Neuronal stem cell (in vitro differentiated cells): ENCODE data around the gene CPAMD8.
"Not testable (repeated sequence)": the region's sequence is repeated elsewhere in the genome, so short reads cannot be mapped to it uniquely, and the experiment has no call there.

Source experiments
- DNase-seq: peaks from one replicate; pipeline ENCODE4 v3.0.0-alpha.2; 2013; ENCODE audit warnings: low spot score
- H2AFZ ChIP-seq: one replicate; pipeline ENCODE4 v1.6.1; 2013; ENCODE audit warnings: mild to moderate bottlenecking, low read length, inconsistent platforms
- H2AK5ac ChIP-seq: 2 replicates; pipeline ENCODE4 v1.6.1; 2013; ENCODE audit warnings: low read depth, mild to moderate bottlenecking, inconsistent platforms, low read length, moderate library complexity, mixed read lengths
- H2BK120ac ChIP-seq: 2 replicates; pipeline ENCODE4 v1.6.1; 2013; ENCODE audit warnings: low read depth, mild to moderate bottlenecking, inconsistent platforms, low read length, moderate library complexity, mixed read lengths
- H2BK12ac ChIP-seq: one replicate; pipeline ENCODE4 v1.6.1; 2013; ENCODE audit warnings: low read length, inconsistent platforms
- H2BK15ac ChIP-seq: 2 replicates; pipeline ENCODE4 v1.6.1; 2013; ENCODE audit warnings: mild to moderate bottlenecking, low read length, inconsistent platforms, mixed read lengths
- H2BK5ac ChIP-seq: one replicate; pipeline ENCODE4 v1.6.1; 2013; ENCODE audit warnings: inconsistent platforms, mild to moderate bottlenecking, low read length, moderate library complexity
- H3K14ac ChIP-seq: one replicate; pipeline ENCODE4 v1.6.1; 2013; ENCODE audit warnings: low read length, inconsistent platforms
- H3K18ac ChIP-seq: 2 replicates; pipeline ENCODE4 v1.6.1; 2013; ENCODE audit warnings: low read length, inconsistent platforms
- H3K23ac ChIP-seq: 2 replicates; pipeline ENCODE4 v1.6.1; 2013; ENCODE audit warnings: low read depth, mild to moderate bottlenecking, mixed read lengths, low read length, inconsistent platforms; ENCODE audit not compliant: poor library complexity
- H3K27ac ChIP-seq: replicated peaks from 3 replicates; pipeline ENCODE4 v1.5.1; 2013; ENCODE audit warnings: low read length, inconsistent platforms
- H3K27me3 ChIP-seq, 3 experiments: 2 replicates each; pipeline ENCODE4 v1.6.1; 2013; ENCODE audit warnings: low read length in 3 of 3, mild to moderate bottlenecking in 2 of 3, inconsistent platforms in 1 of 3, low read depth in 1 of 3, mixed read lengths in 1 of 3, moderate library complexity in 1 of 3; ENCODE audit not compliant: control insufficient read depth in 3 of 3, insufficient read depth in 3 of 3
- H3K36me3 ChIP-seq, 2 donors: replicated peaks in 1 of 2; 2 replicates each; pipeline ENCODE4 v1.6.1; 2013; ENCODE audit warnings: low read length in 2 of 2; ENCODE audit not compliant: control insufficient read depth in 2 of 2, insufficient read depth in 2 of 2
- H3K4ac ChIP-seq: 2 replicates; pipeline ENCODE4 v1.6.1; 2013; ENCODE audit warnings: inconsistent platforms, mild to moderate bottlenecking, low read length, moderate library complexity
- H3K4me1 ChIP-seq, 2 donors: 1 replicate in 1 of 2; 2 replicates in 1 of 2; pipeline ENCODE4 v1.6.1; 2013; ENCODE audit warnings: low read length in 2 of 2, low read depth in 1 of 2; ENCODE audit not compliant: control insufficient read depth in 2 of 2, insufficient read depth in 1 of 2
- H3K4me2 ChIP-seq: one replicate; pipeline ENCODE4 v1.6.1; 2013; ENCODE audit warnings: mild to moderate bottlenecking, low read length, inconsistent platforms; ENCODE audit not compliant: insufficient read depth, poor library complexity, severe bottlenecking
- H3K4me3 ChIP-seq, 2 donors: 2 replicates each; pipeline ENCODE4 v1.5.1; 2013; ENCODE audit warnings: low read length in 2 of 2, mild to moderate bottlenecking in 2 of 2, inconsistent platforms in 1 of 2, moderate library complexity in 1 of 2
- H3K79me1 ChIP-seq: one replicate; pipeline ENCODE4 v1.6.1; 2013; ENCODE audit warnings: low read depth, mild to moderate bottlenecking, inconsistent platforms, low read length, moderate library complexity
- H3K9ac ChIP-seq: one replicate; pipeline ENCODE4 v1.6.1; 2013; ENCODE audit warnings: mild to moderate bottlenecking, low read depth, low read length, inconsistent platforms; ENCODE audit not compliant: poor library complexity
- H3K9me3 ChIP-seq, 2 donors: replicated peaks in 1 of 2; 2 replicates each; pipeline versions ENCODE3 to v1.6.1; 2013; ENCODE audit warnings: low read length in 2 of 2, mild to moderate bottlenecking in 2 of 2, inconsistent platforms in 1 of 2, low read depth in 1 of 2, mixed read lengths in 1 of 2, moderate library complexity in 1 of 2; ENCODE audit not compliant: control insufficient read depth in 2 of 2, insufficient read depth in 1 of 2
- H4K8ac ChIP-seq: one replicate; pipeline ENCODE4 v1.6.1; 2013; ENCODE audit warnings: low read depth, mild to moderate bottlenecking, inconsistent platforms, low read length, moderate library complexity
- H4K91ac ChIP-seq: one replicate; pipeline ENCODE4 v1.6.1; 2013; ENCODE audit warnings: low read length, low read depth, mild to moderate bottlenecking, inconsistent platforms; ENCODE audit not compliant: poor library complexity
- WGBS, 2 donors: extraction: QIAGEN DNeasy Blood & Tissue Kit; methylation state at CpG; one replicate each; pipeline ENCODE4 v1.1.7; 2013; ENCODE audit warnings: missing lambda C conversion rate in 2 of 2, mixed read lengths in 1 of 2; ENCODE audit not compliant: insufficient read length in 2 of 2, insufficient replicate concordance in 1 of 2; ENCODE audit errors: extremely low coverage in 2 of 2; 5-methylcytosine and 5-hydroxymethylcytosine counted together

The CPAMD8 gene

DNA sequence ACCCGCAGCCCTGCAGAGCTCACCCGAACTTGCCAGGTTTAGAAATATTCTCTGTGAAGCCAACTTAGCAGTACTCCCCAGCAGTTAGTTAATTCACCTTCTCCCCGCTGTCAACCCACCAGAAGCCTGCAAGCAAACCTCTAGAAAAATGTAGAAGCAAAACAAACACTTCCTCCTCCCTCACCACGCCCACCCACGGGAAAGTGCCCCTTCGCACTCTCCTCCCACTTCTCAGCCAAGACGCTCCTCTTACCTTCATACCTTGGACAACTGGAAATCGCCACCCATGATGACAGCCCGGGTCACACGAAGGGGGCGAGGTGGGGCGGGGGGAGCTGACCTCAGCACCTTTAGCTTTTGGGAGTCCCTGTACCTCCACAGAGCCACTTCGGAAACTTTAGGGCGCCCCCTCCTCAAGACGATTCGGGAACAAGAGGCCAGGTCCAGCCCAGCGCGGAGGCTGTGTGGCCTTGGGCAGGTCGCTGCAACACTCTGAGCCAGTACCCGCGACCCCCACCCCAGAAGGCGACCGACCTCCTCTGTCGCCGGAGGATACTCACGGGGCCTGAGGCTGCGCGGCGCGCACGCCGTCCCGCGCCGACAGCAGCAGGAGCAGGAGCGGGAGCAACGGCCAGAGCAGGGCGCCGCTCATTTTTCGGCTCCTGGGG lies 485 bp downstream of the CPAMD8 start:
- peak overlapping the region; percentile 90 to 95 for H3K4me3 ChIP-seq
- no peak for DNase-seq
- WGBS, 2 donors: no CpG with 5 or more reads among the region's 40 CpGs

DNA sequence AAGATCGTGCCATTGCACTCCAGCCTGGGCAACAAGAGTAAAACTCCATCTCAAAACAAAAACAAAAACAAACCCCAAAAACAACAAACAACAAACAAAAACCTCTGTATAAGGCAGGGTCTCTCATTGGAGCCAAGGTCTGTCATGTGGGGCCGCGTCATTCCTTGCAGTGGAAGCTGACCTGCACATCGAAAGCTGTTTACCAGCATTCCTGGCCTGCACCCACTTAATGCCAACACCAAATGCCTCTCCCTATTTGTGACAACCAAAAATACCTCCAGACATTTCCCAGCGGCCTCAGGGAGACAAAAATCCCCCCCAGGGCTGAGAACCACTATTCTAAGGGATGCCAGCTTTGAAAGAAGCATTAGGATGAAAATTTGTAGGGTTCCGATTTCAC lies 1.2 kb downstream of the CPAMD8 start:
- H2AK5ac ChIP-seq: no peak overlapping the region
- no peak for DNase-seq
- H2BK15ac ChIP-seq: no peak overlapping the region
- no peak overlapping the region for H4K8ac ChIP-seq
- no peak overlapping the region for H3K23ac ChIP-seq
- peaks cover 19 to 33% of the 10 kb centered on the region in 2 donors for H3K9me3 ChIP-seq
- peaks cover 0 to 3% of the 10 kb centered on the region in 2 donors for H3K36me3 ChIP-seq
- no peak overlapping the region for H2BK5ac ChIP-seq
- H3K4me2 ChIP-seq: peak overlapping the region; percentile 90
- H3K27me3 ChIP-seq: peaks cover 0 to 6% (median 0%) of the 10 kb centered on the region in 3 experiments
- H3K14ac ChIP-seq: no peak overlapping the region
- H3K4me1 ChIP-seq: peaks cover 4 to 9% of the 10 kb centered on the region in 2 donors
- H3K9ac ChIP-seq: no peak overlapping the region
- H2BK12ac ChIP-seq: no peak overlapping the region
- H3K18ac ChIP-seq: no peak overlapping the region
- no CpG with 5 or more reads among the region's 6 CpGs for WGBS, 2 donors
- H2BK120ac ChIP-seq: no peak overlapping the region
- H3K4ac ChIP-seq: no peak overlapping the region
- no peak overlapping the region for H3K27ac ChIP-seq
- H3K4me3 ChIP-seq: peak overlapping the region; percentile 90 to 95
- peaks cover 9% of the 10 kb centered on the region for H3K79me1 ChIP-seq
- H4K91ac ChIP-seq: no peak overlapping the region
- H2AFZ ChIP-seq: peak overlapping the region; percentile 95

More for the DNA sequence above, 485 bp downstream of the CPAMD8 start:
- Histone ChIP-seq H3K23ac (peak overlapping the region; percentile 46), H3K27me3 (peaks cover 0 to 6% (median 0%) of the 10 kb centered on the region in 3 experiments), H2BK120ac (no peak overlapping the region), H2AFZ (peak overlapping the region; percentile 95), H3K4me2 (peak overlapping the region; percentile 90), H2BK12ac (peak overlapping the region; percentile 65), H3K4me1 (peaks cover 4 to 9% of the 10 kb centered on the region in 2 donors), H3K9me3 (peaks cover 19 to 28% of the 10 kb centered on the region in 2 donors), H3K18ac (peak overlapping the region; percentile 99), H2AK5ac (peak overlapping the region; percentile 74), H2BK15ac (peak overlapping the region; percentile 84), H4K91ac (no peak overlapping the region), H3K14ac (peak overlapping the region; percentile 95), H3K79me1 (peaks cover 9% of the 10 kb centered on the region), H2BK5ac (peak overlapping the region; percentile 76), H3K4ac (peak overlapping the region; percentile 39), H3K27ac (no peak overlapping the region), H3K9ac (peak overlapping the region; percentile 91), H3K36me3 (peaks cover 0 to 3% of the 10 kb centered on the region in 2 donors), H4K8ac (no peak overlapping the region)

DNA sequence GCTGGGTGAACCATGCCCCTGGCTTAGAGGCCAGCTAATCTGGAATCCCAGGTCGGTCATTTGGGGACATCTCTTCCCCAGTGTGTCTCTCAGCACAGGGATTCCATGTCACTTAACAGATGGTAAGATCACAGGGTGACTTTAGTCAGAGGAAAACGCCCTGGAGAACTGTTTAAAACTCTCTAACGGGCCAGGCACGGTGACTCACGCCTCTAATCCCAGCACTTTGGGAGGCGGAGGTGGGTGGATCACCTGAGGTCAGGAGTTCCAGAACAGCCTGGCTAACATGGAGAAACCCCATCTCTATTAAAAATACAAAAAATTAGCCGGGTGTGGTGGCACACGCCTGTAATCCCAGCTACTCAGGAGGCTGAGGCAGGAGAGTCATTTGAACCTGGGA lies 1.7 kb downstream of the CPAMD8 start:
- H4K91ac ChIP-seq, H3K36me3 ChIP-seq, H3K79me1 ChIP-seq, H3K9ac ChIP-seq, H3K4me2 ChIP-seq, H3K4me3 ChIP-seq, H3K18ac ChIP-seq, H4K8ac ChIP-seq, H3K4ac ChIP-seq, H3K27me3 ChIP-seq, H3K14ac ChIP-seq, H2AK5ac ChIP-seq, H2BK120ac ChIP-seq, H3K23ac ChIP-seq, H2BK12ac ChIP-seq, H2BK15ac ChIP-seq, H3K4me1 ChIP-seq, H3K27ac ChIP-seq, DNase-seq, H2BK5ac ChIP-seq, H2AFZ ChIP-seq: not testable (repeated sequence)
- H3K9me3 ChIP-seq: peaks cover 19 to 35% of the 10 kb centered on the region in 2 donors
- WGBS, 2 donors: no CpG with 5 or more reads among the region's 8 CpGs

DNA sequence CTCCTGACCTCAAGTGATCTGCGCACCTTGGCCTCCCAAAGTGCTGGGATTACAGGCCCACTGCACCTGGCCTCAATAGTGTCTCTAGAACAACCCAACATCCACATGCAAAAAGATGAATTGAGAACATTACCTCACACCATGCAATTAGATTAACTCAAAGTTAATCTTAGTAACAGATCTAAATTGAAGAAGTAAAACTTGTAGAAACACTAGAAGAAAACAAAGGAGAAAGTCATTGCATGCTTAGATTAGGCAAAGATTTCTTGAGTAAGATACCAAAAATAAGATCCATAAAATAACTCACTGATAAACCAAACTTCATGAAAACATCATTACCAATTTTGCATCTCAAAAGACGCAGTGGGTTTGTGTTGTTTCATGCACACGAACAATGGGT lies 2.8 kb downstream of the CPAMD8 start:
- Histone ChIP-seq H3K4me3 (no peak overlapping the region), H4K8ac (no peak overlapping the region), H3K4me2 (no peak overlapping the region), H3K36me3 (peaks cover 0 to 3% of the 10 kb centered on the region in 2 donors), H2BK5ac (no peak overlapping the region), H3K4ac (no peak overlapping the region), H2BK12ac (no peak overlapping the region), H2AK5ac (no peak overlapping the region), H3K27me3 (peaks cover 0 to 6% (median 0%) of the 10 kb centered on the region in 3 experiments), H3K14ac (no peak overlapping the region), H4K91ac (no peak overlapping the region), H3K23ac (no peak overlapping the region), H3K9me3 (peaks cover 19 to 35% of the 10 kb centered on the region in 2 donors), H3K9ac (no peak overlapping the region), H3K79me1 (peaks cover 9% of the 10 kb centered on the region), H3K18ac (no peak overlapping the region), H3K27ac (no peak overlapping the region), H3K4me1 (peaks cover 4 to 9% of the 10 kb centered on the region in 2 donors), H2BK120ac (no peak overlapping the region), H2BK15ac (no peak overlapping the region), H2AFZ (no peak overlapping the region)
- no peak for DNase-seq
- no CpG with 5 or more reads among the region's 3 CpGs for WGBS, 2 donors
